Measurements from ENCODE around the gene CDH13.

The CDH13 gene

DNA sequence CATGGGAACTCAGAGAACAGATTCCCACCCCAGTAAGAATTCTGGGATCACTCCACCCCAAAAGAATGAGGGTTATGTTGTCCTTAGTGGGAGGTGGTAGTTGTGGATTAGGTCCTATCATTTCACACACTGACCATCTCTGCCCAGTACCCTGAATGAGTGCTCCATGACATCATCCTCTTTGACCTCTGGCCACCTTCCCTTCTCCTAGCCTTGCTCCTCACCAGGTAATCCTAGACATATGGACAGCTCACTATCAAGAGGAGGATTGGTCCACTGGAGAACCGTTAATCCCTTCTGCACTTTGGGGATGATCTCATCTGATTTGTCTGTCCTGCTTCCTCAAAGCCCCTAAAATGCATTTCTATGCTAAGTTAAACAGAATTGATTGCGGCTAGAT, 642.8 kb downstream of the CDH13 start:
- no peak for DNase-seq

GRCh38 chr16:83270061-83270460, 643.3 kb downstream of the CDH13 start:
- no peak for DNase-seq

DNA sequence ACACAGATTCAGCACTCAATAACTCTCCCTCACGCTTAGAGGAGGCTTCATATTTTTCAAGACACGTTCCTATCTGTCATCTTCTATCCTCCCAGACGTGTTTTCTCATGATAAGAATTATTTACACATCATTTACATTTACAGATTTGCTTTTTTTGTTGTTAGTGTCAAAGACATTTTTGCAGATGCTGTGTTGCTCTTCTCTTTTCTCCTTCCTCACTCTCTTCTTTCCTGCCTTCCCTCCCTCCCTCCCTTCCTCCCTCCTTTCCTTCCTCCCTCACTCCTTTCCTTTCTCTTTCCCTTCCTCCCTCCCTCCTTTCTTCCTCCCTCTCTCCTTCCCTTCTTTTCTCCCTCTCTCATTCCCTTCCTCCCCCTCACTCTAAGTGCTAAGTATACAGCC, 643.9 kb downstream of the CDH13 start:
- no peak for DNase-seq

GRCh38 chr16:83271123-83271522, 644.4 kb downstream of the CDH13 start:
- DNase-seq, result no peak

DNA sequence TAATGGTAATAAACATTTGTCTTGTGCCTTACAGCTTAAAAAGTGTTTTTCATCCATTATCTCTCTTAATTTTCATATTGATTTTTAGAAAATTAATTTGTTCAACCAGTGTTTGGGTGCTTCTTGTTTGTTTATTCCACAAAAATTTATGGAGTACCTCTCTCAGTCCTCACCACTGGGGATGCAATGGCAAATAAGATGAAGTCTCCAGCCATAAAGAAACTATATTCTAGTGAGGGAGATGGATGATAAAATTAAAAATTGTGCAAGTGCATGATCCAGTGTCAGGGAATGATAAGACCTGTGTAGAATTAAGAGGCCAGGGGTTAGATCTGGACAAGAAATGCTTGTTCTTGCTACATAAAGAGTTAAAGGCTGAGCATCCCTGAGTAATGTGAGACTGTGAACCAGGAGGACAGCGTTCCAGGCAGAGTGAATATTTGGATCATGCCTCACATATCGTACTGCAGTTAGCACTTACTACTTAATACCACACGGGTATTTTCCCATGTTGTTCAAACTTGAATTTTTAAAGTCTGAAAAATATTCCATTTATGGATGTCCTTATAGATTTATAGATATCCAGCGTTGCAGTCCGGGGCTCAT, 645.3 kb downstream of the CDH13 start:
- no peak for DNase-seq

DNA sequence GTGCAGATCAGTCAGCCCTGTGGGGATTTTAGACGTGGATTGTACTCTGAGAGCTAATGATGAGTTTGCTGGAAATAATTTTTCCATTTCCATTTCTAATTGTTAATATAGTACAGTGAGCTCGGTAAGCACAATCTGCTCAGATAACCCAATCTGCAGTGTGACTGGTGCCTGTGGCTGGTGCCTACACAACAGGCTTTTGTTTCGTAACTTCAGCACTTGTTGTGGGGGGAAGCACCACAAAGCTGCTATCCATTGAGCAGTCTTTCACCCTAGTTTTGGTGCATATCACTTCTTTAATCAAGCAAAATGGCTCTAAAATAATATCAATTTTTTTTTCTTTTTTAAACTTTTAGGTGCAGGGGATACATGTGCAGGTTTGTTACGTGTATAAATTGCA, 646.1 kb downstream of the CDH13 start:
- DNase-seq, result no peak

- DNase-seq, result no peak
Measured at GRCh38 chr16:83273504-83274173, 646.9 kb downstream of the CDH13 start.

DNA sequence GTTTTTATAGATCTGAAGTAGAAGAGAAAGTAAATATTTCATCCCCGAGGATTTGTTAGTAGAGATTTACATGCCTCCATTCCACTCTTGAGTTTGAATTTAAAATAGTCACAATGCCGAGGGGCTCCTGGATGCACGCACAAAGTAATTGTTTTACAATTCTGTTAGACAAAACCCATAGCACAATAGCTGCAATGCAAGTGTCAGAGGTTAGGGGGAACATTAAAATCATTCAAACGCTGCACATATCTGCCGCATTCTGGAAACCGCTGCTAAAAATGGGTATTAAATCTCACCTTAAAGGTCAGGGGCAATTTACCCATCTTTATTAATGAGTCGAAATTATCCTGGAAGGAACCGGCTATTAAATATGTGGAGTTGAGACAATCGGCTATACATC, 652.5 kb downstream of the CDH13 start:
- DNase-seq, result no peak

DNA sequence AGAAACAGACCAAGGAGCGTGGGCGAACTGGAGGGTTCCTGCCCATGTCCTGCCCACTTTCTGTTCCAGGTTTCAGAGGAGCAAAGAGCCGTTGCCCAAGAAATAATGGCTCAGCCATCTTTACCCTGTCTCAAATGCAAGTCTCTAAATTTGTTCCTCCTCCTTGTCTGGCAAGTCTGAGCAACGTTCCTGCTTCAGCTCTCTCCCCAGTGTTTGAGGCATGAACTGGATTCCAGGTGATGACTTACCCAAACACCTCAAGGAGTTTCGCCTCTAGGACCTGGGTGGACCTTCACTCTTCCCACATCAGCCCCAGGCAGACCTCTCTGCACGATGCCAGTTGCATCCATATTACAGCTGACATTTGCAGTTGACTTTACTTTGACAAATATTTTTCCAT, 659.2 kb downstream of the CDH13 start:
- no peak for DNase-seq

- no peak for DNase-seq
Measured at GRCh38 chr16:83296505-83296904, 669.7 kb downstream of the CDH13 start.

DNA sequence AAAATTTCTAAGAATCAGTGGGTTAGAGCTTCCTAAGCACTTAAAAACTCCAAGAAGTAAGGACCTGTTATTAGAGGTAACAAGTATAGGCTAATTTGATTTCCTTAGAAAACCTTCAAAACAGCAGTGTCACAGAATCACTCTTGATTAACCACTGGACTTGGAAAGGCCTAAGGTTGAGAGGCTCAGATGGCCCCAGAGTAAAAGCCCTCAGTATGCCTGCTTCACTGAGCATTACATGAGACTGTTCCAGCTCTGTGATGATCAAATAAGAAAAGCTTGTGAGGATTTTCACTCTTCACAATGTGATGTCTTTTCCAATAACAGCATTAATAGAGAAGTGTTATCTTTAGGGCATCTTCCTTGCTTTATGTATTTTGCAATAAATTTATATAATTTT, 671.8 kb downstream of the CDH13 start:
- DNase-seq, result no peak

DNA sequence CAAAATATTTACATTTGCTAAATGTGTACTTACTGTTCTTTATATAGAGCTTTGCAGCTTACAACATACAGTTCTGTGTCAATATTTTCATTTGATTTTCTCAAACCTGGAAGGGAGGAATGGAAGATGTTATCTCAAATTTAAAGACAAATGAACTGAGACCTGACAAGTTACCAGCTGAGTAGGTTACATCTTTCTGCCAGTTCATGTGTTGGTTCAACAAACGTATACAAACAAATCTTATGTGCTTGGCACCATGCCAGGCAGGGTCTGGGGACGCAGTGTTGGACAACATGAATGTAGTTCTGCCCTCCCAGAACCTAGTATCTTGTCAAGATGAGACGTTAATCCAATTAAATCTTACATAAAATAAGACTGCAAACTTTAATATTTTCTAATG, 673.6 kb downstream of the CDH13 start:
- DNase-seq, result no peak

- DNase-seq, result no peak
Measured at GRCh38 chr16:83301971-83302370, 675.2 kb downstream of the CDH13 start.

- no peak for DNase-seq
Measured at GRCh38 chr16:83302853-83303252, 676.1 kb downstream of the CDH13 start.

DNA sequence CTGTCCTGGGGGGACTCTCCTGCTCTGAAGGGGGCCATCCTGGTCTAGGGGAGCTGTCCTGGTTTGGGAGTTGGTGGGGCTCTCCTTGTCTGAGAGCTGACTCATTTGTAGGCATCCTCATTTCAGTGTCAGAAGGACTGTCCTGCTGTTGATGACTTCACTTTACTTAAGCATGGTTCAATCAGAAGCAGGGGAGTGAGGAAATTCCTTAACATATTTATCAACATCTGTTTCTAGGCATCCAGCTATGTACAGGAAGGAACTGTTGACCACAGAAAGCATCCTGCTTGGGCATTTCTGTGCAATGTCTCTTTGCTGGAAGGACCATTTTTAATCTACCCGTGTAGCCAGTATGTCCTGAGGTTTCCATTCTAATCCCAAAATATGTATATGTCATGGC, 678.3 kb downstream of the CDH13 start:
- no peak for DNase-seq

DNA sequence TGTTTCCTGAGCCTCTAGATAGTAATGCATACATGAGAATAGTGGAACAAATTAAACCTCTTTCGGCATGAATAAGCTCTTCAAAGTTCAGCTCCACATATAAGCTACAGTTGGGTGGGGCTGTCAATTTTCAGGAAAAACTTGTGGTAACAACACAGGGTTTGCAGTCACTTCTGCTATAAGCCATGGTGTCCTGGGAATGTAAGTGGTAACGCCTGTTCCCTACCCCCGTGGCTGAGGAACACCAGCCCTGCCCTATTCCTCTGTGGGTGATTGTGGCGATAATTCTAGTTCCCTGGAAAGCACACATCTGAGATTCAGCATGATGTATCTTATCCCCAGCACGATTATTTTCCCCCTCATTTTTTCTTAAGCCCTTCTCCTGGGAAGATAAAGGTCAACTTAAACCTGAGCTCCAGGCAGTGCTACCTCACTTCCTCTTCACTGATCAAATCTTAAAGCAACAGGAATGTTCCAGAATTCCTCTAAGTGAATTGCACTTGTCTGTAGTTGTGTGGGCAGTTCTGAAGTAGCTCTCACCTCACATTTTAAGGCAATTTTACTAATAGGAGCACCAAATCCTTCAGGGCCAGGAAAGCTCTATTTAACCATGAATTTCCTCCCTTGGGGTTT, 680.3 kb downstream of the CDH13 start:
- DNase-seq, result no peak

- no peak for DNase-seq
Measured at GRCh38 chr16:83307594-83307992, 680.8 kb downstream of the CDH13 start.

GRCh38 chr16:83308414-83308813, 681.6 kb downstream of the CDH13 start:
- no peak for DNase-seq

GRCh38 chr16:83310816-83311215, 684.0 kb downstream of the CDH13 start:
- DNase-seq, result no peak

- no peak for DNase-seq
Measured at GRCh38 chr16:83312015-83312717, 685.4 kb downstream of the CDH13 start.

- no peak for DNase-seq
Measured at GRCh38 chr16:83312718-83313245, 686.0 kb downstream of the CDH13 start.

GRCh38 chr16:83315271-83315670, 688.5 kb downstream of the CDH13 start:
- no peak for DNase-seq

- no peak for DNase-seq
Measured at GRCh38 chr16:83316458-83316857, 689.7 kb downstream of the CDH13 start.

- DNase-seq, result no peak
Measured at GRCh38 chr16:83318390-83318789, 691.6 kb downstream of the CDH13 start.

Data from activated CD4-positive, alpha-beta T cell treated with anti-CD3 and anti-CD28 coated beads for 4 hours (primary cell).